GM12872 (cell line): Measurements from ENCODE around the gene OSBPL2.

Experiments
- TF ChIP-seq, protein P1 (sequence below): IDR thresholded peaks from 3 replicates; pipeline ENCODE4 v1.5.1; 2011; ENCODE audit warnings: low read depth, mild to moderate bottlenecking, low read length, moderate library complexity; ENCODE audit not compliant: insufficient read depth

The OSBPL2 gene

DNA sequence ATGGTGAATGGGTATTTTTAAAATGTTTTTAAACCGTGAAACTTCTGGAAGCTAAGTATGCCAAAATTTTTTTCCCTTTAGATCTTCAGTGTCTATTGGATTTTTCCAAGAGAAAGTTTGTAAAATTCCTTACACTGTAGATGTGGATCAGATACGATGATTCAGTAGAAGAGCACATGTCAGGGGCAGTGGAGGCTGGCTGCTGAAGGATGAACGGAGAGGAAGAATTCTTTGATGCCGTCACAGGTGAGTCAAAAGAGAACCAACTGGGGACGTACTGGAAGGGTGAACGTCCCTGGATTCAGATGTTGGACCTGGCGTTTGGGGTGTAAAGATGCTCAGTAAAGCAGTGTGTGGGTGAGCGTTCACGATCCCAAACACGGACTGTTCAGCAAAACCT is 17.7 kb downstream of the OSBPL2 start:
- TF ChIP-seq, protein P1, sequence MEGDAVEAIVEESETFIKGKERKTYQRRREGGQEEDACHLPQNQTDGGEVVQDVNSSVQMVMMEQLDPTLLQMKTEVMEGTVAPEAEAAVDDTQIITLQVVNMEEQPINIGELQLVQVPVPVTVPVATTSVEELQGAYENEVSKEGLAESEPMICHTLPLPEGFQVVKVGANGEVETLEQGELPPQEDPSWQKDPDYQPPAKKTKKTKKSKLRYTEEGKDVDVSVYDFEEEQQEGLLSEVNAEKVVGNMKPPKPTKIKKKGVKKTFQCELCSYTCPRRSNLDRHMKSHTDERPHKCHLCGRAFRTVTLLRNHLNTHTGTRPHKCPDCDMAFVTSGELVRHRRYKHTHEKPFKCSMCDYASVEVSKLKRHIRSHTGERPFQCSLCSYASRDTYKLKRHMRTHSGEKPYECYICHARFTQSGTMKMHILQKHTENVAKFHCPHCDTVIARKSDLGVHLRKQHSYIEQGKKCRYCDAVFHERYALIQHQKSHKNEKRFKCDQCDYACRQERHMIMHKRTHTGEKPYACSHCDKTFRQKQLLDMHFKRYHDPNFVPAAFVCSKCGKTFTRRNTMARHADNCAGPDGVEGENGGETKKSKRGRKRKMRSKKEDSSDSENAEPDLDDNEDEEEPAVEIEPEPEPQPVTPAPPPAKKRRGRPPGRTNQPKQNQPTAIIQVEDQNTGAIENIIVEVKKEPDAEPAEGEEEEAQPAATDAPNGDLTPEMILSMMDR = no peak

DNA sequence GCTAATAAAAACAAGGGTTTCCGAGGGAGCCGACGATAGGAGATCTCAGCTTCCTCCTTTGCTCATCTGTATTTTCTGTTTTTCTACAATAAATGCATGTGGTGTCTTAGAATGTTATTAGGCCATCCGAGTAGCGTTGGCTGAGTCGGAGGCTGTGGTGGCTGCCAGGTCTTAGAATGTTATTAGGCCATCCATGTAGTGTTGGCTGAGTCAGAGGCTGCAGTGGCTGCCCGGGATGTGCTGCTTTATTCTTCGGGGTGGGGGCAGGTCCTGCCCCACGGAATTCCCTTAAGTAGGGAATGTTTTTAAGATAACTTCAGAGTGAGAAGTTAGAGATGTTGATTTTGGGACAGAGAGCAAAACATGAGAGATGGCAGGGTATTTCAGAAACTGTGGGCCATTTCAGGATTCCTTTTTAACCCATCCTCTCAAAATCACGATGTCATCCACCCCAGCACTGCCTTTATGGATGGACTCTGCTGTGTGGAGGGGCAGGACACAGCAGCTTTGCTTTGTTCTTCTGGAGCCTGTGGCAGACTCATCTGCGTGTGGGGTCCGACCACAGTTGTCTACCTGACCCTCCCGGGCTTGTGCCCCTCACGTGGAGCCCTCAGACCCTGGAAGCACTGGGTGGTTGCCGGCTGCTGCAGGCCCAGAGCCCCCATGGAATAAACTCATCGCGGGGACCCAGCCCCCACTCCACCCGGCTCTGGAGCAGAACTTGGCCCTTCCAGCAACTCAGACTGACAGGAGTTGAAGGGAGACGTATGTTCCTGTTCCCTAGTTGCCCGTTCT is 20.4 kb downstream of the OSBPL2 start:
- TF ChIP-seq, protein P1 = no peak

GRCh38 chr20:62259294-62259565 is 20.9 kb downstream of the OSBPL2 start:
- TF ChIP-seq, protein P1 = no peak

GRCh38 chr20:62262064-62262463 is 23.7 kb downstream of the OSBPL2 start:
- TF ChIP-seq, protein P1 = no peak

GRCh38 chr20:62263396-62263795 is 25.1 kb downstream of the OSBPL2 start:
- TF ChIP-seq, protein P1 = no peak

DNA sequence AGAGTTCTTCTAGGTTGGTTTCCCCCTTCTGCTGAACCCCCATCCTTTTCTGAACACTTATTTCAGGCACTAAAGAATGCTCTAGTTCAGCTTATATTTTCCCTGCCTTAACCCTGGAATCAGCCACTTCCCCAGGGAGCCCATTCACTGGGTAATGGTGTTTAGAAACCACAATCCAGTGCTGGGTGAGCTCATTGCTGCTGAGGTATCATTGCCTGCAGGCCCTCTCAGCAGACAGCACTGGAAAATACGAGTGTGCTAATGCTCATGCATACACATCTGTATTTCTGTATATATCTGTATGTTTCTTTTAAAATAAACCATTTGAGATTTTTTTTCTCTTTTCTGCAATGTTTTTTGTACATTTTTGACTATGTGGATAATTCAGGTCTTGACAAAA is 27.0 kb downstream of the OSBPL2 start:
- TF ChIP-seq, protein P1 = no peak

GRCh38 chr20:62266340-62266739 is 28.0 kb downstream of the OSBPL2 start:
- TF ChIP-seq, protein P1 = no peak
